Measurements from ENCODE around the gene TIMM44.

GRCh38 chr19:7947939-7948338, 4.5 kb upstream of the TIMM44 start:
- no peak for TF ChIP-seq CTCF (IDR thresholded peaks at IDR 0.05; ENCODE audit: low read depth, low read length, missing input control)
- no peak for TF ChIP-seq YY1 (IDR thresholded peaks at IDR 0.05)
- TF ChIP-seq TAF1 (conservative IDR thresholded peaks at IDR 0.05): no peak
- TF ChIP-seq SP1 (IDR thresholded peaks at IDR 0.05): no peak
- TF ChIP-seq RAD21 (IDR thresholded peaks at IDR 0.05): no peak
- no peak for TF ChIP-seq REST (IDR thresholded peaks at IDR 0.05)
- TF ChIP-seq GABPA (IDR thresholded peaks at IDR 0.05 in 1 of 2, conservative IDR thresholded peaks at IDR 0.05 in 1 of 2): no peak
- no peak for TF ChIP-seq FOXA1 (IDR thresholded peaks at IDR 0.05)
- TF ChIP-seq MAX (IDR thresholded peaks at IDR 0.05): no peak
- TF ChIP-seq JUND (IDR thresholded peaks at IDR 0.05): no peak
- no peak for TF ChIP-seq NR2F2 (IDR thresholded peaks at IDR 0.05)
- no peak for TF ChIP-seq ZBTB33 (IDR thresholded peaks at IDR 0.05)
- TF ChIP-seq RXRA (IDR thresholded peaks at IDR 0.05): no peak
- TF ChIP-seq HNF4A (conservative IDR thresholded peaks at IDR 0.05): no peak
